ENCODE data around the gene SYNE3.

The SYNE3 gene

DNA sequence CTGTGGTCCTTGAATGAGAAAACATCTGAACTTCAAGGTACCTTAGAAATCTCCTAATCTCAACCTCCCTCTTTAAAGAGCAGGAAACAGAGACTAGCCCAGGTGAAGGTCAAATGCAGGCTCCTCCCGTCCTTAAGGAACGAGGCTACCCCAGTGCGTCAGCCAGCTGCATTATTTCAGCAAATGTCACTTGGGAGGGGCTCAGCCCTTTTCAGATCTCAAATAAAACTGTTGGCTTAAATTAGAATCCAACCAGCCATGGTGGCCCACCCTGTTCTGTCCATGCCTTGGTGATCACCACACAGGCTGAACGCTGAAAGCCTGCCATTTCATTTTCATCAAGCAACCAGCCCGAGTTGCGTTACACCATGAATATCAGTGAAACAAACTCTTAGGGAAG, 7.0 kb downstream of the SYNE3 start:
- no peak overlapping the region for H3K27ac ChIP-seq
- no peak overlapping the region for H2AFZ ChIP-seq
- H3K9me3 ChIP-seq (ENCODE audit: control insufficient read depth, low read length), result no peaks in the 10 kb centered on the region
- TF ChIP-seq, protein P1, sequence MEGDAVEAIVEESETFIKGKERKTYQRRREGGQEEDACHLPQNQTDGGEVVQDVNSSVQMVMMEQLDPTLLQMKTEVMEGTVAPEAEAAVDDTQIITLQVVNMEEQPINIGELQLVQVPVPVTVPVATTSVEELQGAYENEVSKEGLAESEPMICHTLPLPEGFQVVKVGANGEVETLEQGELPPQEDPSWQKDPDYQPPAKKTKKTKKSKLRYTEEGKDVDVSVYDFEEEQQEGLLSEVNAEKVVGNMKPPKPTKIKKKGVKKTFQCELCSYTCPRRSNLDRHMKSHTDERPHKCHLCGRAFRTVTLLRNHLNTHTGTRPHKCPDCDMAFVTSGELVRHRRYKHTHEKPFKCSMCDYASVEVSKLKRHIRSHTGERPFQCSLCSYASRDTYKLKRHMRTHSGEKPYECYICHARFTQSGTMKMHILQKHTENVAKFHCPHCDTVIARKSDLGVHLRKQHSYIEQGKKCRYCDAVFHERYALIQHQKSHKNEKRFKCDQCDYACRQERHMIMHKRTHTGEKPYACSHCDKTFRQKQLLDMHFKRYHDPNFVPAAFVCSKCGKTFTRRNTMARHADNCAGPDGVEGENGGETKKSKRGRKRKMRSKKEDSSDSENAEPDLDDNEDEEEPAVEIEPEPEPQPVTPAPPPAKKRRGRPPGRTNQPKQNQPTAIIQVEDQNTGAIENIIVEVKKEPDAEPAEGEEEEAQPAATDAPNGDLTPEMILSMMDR (IDR thresholded peaks at IDR 0.05), result no peak
- no peak overlapping the region for H3K4me3 ChIP-seq (ENCODE audit: low read depth, low read length)
- no peak overlapping the region for H3K9ac ChIP-seq
- H3K79me2 ChIP-seq, result peaks cover 2% of the 10 kb centered on the region
- no peaks in the 10 kb centered on the region for H3K27me3 ChIP-seq (ENCODE audit: control insufficient read depth, insufficient read depth, low read length)
- no peak overlapping the region for H3K4me2 ChIP-seq (ENCODE audit: low read length)
- H3K36me3 ChIP-seq (ENCODE audit: control insufficient read depth, insufficient read depth, low read length), result no peaks in the 10 kb centered on the region
- no peaks in the 10 kb centered on the region for H3K4me1 ChIP-seq

DNA sequence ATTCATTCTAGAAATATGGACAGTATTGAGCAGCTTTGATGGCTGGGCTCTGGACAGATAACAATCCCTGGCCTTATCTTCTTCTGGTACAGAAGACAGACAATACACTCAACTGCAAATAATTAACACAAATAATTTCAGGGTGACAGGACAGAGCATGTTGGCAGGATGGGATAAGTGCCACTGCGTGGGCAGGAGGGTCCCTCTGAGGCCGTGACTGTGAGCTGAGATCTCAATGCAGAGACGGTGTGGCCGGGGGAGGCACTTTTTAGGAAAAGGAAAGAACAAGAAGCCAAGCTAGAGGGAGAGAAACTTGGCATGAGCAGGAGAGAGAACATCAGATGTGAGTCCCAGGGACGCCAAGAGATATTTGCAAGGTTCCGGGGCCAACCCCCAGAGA, 8.1 kb downstream of the SYNE3 start:
- Histone ChIP-seq H3K27me3 (ENCODE audit: control insufficient read depth, insufficient read depth, low read length) (no peaks in the 10 kb centered on the region), H3K79me2 (peaks cover 2% of the 10 kb centered on the region), H3K9me3 (ENCODE audit: control insufficient read depth, low read length) (no peaks in the 10 kb centered on the region), H3K4me3 (ENCODE audit: low read depth, low read length) (no peak overlapping the region), H3K27ac (no peak overlapping the region), H3K4me1 (no peaks in the 10 kb centered on the region), H3K36me3 (ENCODE audit: control insufficient read depth, insufficient read depth, low read length) (no peaks in the 10 kb centered on the region), H3K9ac (no peak overlapping the region), H3K4me2 (ENCODE audit: low read length) (no peak overlapping the region), H2AFZ (no peak overlapping the region)
- TF ChIP-seq, protein P1 (IDR thresholded peaks at IDR 0.05), result no peak

DNA sequence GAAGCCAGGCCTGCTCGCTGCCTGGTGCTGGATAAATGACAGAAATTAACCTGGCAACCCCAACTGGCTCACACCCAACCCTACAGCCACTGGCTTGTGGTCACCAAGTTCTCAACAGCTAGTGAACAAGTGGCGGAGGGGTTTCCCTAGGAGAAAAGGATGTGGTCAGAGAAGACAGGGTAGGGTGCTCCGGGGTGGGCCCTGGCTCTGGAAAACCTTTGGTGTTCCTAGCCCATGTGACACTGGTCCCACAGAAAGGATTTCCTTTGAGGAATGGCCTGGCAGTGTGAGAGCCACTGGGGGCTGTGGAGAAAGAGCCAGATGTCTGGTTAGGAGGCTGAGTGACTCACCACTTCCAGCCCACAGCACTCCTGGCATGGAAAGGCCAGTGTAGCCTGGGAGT, 8.7 kb downstream of the SYNE3 start:
- TF ChIP-seq, protein P1 (IDR thresholded peaks at IDR 0.05), result no peak
- H3K4me3 ChIP-seq (ENCODE audit: low read depth, low read length), result no peak overlapping the region
- H2AFZ ChIP-seq, result no peak overlapping the region
- H3K4me1 ChIP-seq, result no peaks in the 10 kb centered on the region
- H3K79me2 ChIP-seq, result peaks cover 2% of the 10 kb centered on the region
- H3K9me3 ChIP-seq (ENCODE audit: control insufficient read depth, low read length), result no peaks in the 10 kb centered on the region
- no peak overlapping the region for H3K27ac ChIP-seq
- no peak overlapping the region for H3K4me2 ChIP-seq (ENCODE audit: low read length)
- no peaks in the 10 kb centered on the region for H3K36me3 ChIP-seq (ENCODE audit: control insufficient read depth, insufficient read depth, low read length)
- no peak overlapping the region for H3K9ac ChIP-seq
- no peaks in the 10 kb centered on the region for H3K27me3 ChIP-seq (ENCODE audit: control insufficient read depth, insufficient read depth, low read length)

DNA sequence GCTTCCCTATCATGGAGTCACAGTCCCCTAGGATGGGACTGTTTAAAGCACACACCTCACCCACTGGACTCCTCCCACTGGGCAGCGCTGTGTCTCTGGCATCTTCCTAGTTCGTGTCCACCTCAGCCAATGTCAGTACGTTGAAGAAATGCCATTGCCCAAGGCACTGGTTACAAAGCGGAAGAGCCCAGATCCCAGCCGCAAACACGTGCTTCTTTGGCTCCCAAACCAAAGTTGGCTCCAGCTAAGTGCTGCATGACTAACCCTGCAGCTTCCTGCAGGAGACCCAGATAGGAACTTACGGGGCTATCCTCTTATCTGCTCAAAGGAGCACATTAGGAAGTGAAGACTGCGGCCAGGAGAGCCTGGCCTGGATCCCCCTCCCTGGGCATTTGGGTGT, 9.3 kb downstream of the SYNE3 start:
- Histone ChIP-seq H3K4me3 (ENCODE audit: low read depth, low read length) (no peak overlapping the region), H2AFZ (no peak overlapping the region), H3K36me3 (ENCODE audit: control insufficient read depth, insufficient read depth, low read length) (no peaks in the 10 kb centered on the region), H3K79me2 (peaks cover 2% of the 10 kb centered on the region), H3K4me1 (no peaks in the 10 kb centered on the region), H3K27ac (no peak overlapping the region), H3K27me3 (ENCODE audit: control insufficient read depth, insufficient read depth, low read length) (no peaks in the 10 kb centered on the region), H3K9me3 (ENCODE audit: control insufficient read depth, low read length) (no peaks in the 10 kb centered on the region), H3K4me2 (ENCODE audit: low read length) (no peak overlapping the region), H3K9ac (no peak overlapping the region)
- TF ChIP-seq, protein P1 (IDR thresholded peaks at IDR 0.05), result no peak

DNA sequence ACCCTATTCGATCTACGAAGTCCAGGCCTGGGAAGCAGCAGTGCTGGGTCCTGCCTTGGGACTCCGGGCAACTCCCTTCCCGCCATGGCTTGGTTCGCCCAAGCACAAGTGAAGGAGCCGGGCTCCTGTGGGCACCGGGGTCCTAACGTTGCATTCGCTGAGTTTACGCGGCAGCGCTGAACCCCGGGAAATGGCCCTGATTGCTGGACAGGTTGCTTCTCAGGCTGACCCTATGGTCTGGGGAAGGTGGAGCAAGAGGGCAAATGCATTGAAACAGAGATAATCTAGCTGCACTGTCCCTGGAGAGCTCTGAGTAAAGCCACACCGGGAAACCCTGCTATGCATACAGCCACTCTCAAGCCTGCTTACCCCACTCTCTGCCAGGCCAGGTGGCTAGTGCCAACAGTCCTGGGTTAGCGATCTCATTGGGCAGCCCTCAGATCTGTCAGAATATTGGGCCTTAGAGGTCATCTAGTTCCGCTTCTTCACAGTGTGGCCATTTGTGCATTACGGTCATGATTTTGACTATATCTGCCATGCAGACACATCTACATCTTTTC, 11.3 kb downstream of the SYNE3 start:
- Histone ChIP-seq H3K27me3 (ENCODE audit: control insufficient read depth, insufficient read depth, low read length) (no peaks in the 10 kb centered on the region), H3K79me2 (peaks cover 2% of the 10 kb centered on the region), H3K9me3 (ENCODE audit: control insufficient read depth, low read length) (no peaks in the 10 kb centered on the region), H3K9ac (no peak overlapping the region), H3K4me2 (ENCODE audit: low read length) (no peak overlapping the region), H3K27ac (no peak overlapping the region), H2AFZ (no peak overlapping the region), H3K4me3 (ENCODE audit: low read depth, low read length) (no peak overlapping the region), H3K36me3 (ENCODE audit: control insufficient read depth, insufficient read depth, low read length) (no peaks in the 10 kb centered on the region), H3K4me1 (no peaks in the 10 kb centered on the region)
- TF ChIP-seq, protein P1 (IDR thresholded peaks at IDR 0.05), result no peak

Data from parathyroid adenoma (tissue), 2 donors.